Sciatic nerve (tissue), 2 donors: ENCODE results near the gene NT5DC2. TPM values are rescaled to one million over a fixed set of nuclear protein-coding genes. Genes with fewer than 3 reads are reported as not detected.
A peak's percentile ranks its signal among the peaks of the same experiment; 100 is the strongest.
"Not testable (repeated sequence)": the region's sequence is repeated elsewhere in the genome, so short reads cannot be mapped to it uniquely, and the experiment has no call there.

ENCODE experiments used
- ATAC-seq: fragments of 200-7000 bp; cut with Tn5 transposase; one replicate; pipeline ENCODE4 v1.9.1; 2020; ENCODE audit warnings: mild to moderate bottlenecking, moderate library complexity
- DNase-seq: peaks from one replicate; pipeline ENCODE4 v3.0.0-alpha.2; 2020; ENCODE audit warnings: low spot score
- intact Hi-C: fragments of 100-400 bp; cut with DNase I; formaldehyde crosslinking; loops from one replicate; pipeline ENCODE4 v1.14.2; 2022
- total RNA-seq: library from RNA; stranded (reverse); fragmentation: NEBNext Ultra II Directional; extraction: Animal tissue kit (Norgen Biotek cat#: 25700); gene quantifications from one replicate; pipeline ENCODE4 v1.2.1, GENCODE V29; 2021
- donor health status: DM: no; HTN: no; CAD: no.
- donor health status: DM: no; HTN: no; CAD: no.

Gene NT5DC2
- total RNA-seq, 1 donor from 2014 or later, result 78.3 TPM

GRCh38 chr3:52527039-52527731 is 6.5 kb downstream of the NT5DC2 start:
- ATAC-seq (no peak), DNase-seq (peak; percentile 56)
- intact Hi-C loops, result no loop called here

GRCh38 chr3:52526671-52527038 is 7.0 kb downstream of the NT5DC2 start:
- ATAC-seq, DNase-seq, intact Hi-C loops: not testable (repeated sequence)

- ATAC-seq (no peak), DNase-seq (peak; percentile 54)
- intact Hi-C loops, result no loop called here
Observed at GRCh38 chr3:52525680-52526561, 7.7 kb downstream of the NT5DC2 start.

- intact Hi-C loops, result no loop called here
- peak; percentile 61 for DNase-seq
- peak; percentile 4 for ATAC-seq
Observed at GRCh38 chr3:52524752-52525679, 8.6 kb downstream of the NT5DC2 start.

- no peak for ATAC-seq
- intact Hi-C loops, result no loop called here
- peak; percentile 52 for DNase-seq
Observed at GRCh38 chr3:52524258-52524751, 9.4 kb downstream of the NT5DC2 start.

DNA sequence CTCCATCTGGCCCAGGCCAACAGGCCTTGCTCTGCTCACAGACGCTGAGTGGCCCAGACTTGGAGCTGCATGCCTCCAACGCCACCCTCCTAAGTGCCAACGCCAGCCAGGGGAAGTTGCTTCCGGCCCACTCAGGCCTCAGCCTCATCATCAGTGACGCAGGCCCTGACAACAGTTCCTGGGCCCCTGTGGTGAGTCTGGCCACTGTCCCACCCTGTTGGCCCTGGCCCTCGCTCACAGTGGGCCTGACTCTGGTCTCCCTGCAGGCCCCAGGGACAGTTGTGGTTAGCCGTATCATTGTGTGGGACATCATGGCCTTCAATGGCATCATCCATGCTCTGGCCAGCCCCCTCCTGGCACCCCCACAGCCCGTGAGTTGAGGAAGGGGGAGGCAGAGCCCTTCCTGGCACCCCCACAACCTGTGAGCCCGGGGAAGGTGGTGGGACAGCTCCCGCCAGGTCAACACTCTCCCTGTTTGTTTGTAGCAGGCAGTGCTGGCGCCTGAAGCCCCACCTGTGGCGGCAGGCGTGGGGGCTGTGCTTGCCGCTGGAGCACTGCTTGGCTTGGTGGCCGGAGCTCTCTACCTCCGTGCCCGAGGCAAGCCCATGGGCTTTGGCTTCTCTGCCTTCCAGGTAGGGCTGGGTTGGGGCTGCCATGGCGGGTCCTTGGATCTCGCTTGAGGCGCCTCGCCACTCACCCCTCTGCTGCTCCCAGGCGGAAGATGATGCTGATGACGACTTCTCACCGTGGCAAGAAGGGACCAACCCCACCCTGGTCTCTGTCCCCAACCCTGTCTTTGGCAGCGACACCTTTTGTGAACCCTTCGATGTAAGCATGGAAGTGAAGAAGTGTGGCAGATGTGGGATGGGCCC is 10.0 kb downstream of the NT5DC2 start:
- intact Hi-C loops, result no loop called here

DNA sequence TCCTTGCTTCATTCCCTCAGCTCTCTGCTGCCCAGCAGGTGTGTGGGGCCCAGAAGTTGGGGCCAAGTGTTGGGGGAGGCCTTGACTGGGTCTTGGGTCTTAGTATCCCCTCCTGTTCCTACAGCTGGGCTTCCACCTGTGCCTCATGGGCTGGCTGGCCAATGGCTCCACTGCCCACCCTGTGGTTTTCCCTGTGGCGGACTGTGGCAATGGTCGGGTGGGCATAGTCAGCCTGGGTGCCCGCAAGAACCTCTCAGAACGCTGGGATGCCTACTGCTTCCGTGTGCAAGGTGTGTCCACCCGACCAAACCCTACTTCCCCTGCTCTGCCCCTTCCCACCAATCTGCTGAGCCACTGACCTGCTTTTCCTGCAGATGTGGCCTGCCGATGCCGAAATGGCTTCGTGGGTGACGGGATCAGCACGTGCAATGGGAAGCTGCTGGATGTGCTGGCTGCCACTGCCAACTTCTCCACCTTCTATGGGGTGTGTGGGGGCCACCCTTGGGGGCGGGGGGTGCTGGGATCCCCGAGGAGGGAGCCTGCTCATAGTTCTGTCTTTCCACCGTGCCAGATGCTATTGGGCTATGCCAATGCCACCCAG is 10.9 kb downstream of the NT5DC2 start:
- intact Hi-C loops, result no loop called here
- DNase-seq (no peak), ATAC-seq (no peak)

More for the DNA sequence above, 10.0 kb downstream of the NT5DC2 start:
- DNase-seq, result peak; percentile 56
- no peak for ATAC-seq

DNA sequence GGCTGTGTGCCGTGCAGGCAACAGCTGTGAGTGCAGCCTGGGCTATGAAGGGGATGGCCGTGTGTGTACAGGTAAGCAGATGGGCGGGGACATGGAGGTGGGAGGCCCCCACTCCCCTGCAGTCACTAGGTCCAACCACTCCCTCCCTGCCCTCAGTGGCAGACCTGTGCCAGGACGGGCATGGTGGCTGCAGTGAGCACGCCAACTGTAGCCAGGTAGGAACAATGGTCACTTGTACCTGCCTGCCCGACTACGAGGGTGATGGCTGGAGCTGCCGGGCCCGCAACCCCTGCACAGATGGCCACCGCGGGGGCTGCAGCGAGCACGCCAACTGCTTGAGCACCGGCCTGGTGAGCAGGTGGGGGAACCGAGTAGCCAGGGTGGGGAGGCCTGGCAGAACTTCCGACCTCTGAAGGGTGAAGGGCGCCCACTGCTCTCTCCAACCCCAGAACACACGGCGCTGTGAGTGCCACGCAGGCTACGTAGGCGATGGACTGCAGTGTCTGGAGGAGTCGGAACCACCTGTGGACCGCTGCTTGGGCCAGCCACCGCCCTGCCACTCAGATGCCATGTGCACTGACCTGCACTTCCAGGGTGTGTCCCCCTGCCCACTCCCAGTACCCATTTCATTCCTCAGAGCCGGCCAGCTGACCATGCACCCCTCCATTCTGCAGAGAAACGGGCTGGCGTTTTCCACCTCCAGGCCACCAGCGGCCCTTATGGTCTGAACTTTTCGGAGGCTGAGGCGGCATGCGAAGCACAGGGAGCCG is 11.6 kb downstream of the NT5DC2 start:
- DNase-seq (no peak), ATAC-seq (no peak)
- intact Hi-C loops, result no loop called here

DNA sequence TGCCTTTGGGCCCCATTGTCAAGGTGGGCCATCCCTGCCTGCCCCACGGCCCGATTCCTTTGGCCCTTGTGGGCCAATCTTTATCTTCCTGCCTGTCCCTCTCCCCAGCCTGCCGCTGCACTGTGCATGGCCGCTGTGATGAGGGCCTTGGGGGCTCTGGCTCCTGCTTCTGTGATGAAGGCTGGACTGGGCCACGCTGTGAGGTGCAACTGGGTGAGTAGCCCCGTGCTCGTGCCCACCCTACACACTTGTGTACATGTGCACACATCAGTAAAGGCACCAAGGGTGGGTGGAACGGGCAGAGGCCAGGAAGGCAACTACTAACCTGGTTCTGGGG is 12.2 kb downstream of the NT5DC2 start:
- DNase-seq (no peak), ATAC-seq (no peak)
- intact Hi-C loops, result no loop called here

DNA sequence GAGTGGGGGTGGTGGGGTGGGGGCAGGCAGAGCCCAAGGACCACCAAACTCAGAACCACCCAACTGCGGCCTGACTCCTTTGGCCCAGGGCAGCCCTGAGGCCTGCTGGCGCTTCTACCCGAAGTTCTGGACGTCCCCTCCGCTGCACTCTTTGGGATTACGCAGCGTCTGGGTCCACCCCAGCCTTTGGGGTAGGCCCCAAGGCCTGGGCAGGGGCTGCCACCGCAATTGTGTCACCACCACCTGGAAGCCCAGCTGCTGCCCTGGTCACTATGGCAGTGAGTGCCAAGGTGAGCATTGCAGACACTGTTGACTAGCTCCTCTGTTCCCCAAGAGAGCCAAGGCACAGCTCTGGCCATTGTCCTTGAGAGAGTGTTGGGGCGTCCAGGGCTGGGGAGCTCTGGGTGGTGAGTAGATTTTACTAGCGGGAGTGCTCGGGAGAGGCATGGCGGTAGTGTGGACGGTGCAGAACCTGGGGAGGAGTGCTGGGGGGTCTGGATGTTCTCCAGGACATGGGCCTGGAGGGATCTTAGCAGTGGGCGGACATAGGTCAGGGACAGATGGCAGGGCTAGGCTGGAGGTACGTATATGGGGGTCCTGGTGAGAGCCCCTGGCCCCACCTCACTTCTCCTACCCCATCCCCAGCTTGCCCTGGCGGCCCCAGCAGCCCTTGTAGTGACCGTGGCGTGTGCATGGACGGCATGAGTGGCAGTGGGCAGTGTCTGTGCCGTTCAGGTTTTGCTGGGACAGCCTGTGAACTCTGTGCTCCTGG is 12.8 kb downstream of the NT5DC2 start:
- intact Hi-C loops, result no loop called here
- DNase-seq (no peak), ATAC-seq (no peak)

GRCh38 chr3:52520141-52520667 is 13.5 kb downstream of the NT5DC2 start:
- intact Hi-C loops, result no loop called here
- DNase-seq (no peak), ATAC-seq (no peak)

GRCh38 chr3:52519445-52520140 is 14.1 kb downstream of the NT5DC2 start:
- no peak for ATAC-seq
- intact Hi-C loops, result no loop called here
- no peak for DNase-seq

DNA sequence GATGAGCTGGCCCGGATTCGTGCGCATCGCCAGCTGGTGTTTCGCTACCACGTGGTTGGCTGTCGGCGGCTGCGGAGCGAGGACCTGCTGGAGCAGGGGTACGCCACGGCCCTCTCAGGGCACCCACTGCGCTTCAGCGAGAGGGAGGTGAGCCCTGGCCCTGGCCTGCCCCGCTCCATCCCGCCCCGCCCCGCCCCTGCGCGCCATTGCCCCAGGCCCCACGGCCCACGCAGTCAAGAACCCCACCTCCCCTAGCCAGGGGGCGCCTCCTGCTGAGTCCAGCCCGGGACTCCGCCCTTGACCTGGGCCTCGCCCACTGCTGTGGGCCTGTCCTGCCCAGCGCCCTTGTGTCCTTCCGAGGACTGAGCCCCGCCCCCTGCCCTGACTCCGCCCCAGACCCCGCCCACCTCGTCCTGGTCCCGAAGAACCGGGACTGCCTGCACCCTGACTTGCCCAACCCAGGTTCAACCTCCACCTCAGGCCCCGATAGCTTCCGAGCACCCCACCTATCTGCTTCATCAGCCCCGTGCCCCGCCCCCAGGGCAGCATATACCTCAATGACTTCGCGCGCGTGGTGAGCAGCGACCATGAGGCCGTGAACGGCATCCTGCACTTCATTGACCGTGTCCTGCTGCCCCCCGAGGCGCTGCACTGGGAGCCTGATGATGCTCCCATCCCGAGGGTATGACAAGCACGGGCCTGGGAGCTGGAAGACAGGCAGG is 14.8 kb downstream of the NT5DC2 start:
- DNase-seq (peak; percentile 82), ATAC-seq (peak; percentile 63)
- intact Hi-C loops, result no loop called here

- intact Hi-C loops, result no loop called here
- ATAC-seq (no peak), DNase-seq (no peak)
Observed at GRCh38 chr3:52517796-52518722, 15.6 kb downstream of the NT5DC2 start.
